Endothelial cell of hepatic sinusoid (primary cell): Measurements from ENCODE around the gene IL20RB.
"Not testable (repeated sequence)": the region's sequence is repeated elsewhere in the genome, so short reads cannot be mapped to it uniquely, and the experiment has no call there.

Source experiments
- in situ Hi-C: cut with HindIII; loops from 2 replicates; pipeline ENCODE4 v1.10.0; 2017; ENCODE audit warnings: low sequenced_read_pairs

The IL20RB gene

DNA sequence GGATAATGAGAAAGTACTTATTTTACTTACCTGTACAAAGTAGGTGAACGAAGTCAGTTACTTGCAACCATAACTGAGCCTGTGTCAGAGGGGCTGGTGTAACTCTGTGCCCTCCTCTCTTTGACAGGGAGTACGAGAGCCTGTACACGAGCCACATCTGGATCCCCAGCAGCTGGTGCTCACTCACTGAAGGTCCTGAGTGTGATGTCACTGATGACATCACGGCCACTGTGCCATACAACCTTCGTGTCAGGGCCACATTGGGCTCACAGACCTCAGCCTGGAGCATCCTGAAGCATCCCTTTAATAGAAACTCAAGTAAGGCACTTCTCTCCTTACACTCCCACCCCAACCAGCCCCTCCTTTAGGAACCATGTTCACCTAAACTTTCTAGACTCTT, 24.2 kb downstream of the IL20RB start:
- in situ Hi-C loops, result no loop called here

DNA sequence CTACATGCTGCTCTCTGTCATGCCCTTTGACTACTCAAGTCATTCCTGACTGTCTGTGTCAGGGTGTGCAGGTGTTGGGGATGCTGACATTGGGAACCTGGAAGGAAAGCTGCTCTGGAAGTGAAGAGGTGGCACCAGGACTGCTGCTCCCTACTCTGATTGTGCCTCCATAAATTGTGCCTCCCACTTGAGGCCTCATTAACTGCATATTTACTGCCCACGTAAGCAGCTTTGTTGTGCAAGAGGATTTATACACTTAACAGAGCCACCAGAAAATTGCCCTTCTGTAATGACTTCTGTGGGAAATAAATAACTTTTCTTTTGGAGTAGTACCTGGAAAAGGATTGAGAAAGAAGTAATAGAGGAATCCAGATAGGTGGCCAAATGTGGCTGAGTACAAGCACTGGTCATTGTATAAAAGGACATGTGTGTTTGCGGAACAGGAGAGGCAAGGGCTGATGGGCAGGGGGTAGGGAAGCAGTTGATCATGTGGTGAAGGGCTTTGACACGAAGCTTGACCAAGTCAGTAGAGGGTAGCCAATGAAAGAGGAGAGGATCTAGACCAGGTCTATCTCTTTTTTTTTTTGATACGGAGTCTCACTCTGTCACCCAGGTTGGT, 24.8 kb downstream of the IL20RB start:
- in situ Hi-C loops, result no loop called here

DNA sequence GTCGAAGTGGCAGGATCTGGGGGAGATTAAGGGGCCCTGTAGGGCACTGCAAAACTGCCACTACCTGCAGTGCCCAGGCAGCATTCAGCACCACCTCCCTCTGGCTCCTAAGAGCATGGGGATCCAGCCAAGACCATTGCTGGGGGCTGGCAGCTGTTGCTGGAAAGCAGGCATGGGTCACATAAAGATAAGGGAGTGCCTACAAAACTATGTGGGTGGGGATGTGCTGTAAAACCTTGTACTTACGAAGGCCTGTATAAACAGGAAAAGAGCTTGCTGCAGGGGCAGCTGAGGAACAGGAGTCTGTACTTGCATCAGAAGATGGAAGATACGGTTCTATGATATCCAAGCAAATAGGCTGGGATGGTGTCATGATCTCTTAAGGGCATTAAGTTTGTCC, 27.1 kb downstream of the IL20RB start:
- in situ Hi-C loops, result no loop called here

DNA sequence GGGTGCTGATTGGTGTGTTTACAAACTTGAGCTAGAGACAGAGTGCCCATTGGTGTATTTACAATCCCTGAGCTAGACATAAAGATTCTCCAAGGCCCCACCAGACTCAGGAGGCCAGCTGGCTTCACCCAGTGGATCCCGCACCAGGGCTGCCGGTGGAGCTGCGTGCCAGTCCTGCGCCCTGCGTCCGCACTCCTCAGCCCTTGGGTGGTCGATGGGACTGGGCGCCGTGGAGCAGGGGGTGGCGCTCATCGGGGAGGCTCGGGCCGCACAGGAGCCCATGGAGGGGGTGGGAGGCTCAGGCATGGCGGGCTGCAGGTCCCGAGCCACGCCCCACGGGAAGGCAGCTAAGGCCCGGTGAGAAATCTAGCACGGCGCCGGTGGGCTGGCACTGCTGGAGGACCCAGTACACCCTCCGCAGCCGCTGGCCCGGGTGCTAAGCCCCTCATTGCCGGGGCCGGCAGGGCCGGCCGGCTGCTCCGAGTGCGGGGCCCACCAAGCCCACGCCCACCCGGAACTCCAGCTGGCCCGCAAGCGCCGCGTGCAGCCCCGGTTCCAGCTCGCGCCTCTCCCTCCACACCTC, 29.7 kb downstream of the IL20RB start:
- in situ Hi-C loops, result not testable (repeated sequence)

DNA sequence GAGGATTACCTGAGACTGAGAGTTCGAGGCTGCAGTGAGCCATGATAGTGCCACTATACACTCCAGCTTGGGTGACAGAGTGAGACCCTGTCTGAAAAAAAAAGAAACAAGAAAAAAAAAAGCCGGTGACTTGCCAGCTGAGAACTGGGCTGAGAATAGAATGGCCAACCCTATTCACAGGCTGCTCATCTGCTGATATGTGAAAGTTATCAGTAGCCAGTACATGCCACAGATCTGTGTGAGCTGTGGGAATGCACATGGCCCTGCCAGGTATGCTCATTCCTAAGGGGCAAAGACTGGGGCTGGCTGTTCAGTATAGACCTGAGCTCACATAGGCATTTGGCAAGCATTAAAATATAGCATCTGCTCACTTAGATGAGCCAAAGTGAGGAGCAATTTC, 30.9 kb downstream of the IL20RB start:
- in situ Hi-C loops, result no loop called here

DNA sequence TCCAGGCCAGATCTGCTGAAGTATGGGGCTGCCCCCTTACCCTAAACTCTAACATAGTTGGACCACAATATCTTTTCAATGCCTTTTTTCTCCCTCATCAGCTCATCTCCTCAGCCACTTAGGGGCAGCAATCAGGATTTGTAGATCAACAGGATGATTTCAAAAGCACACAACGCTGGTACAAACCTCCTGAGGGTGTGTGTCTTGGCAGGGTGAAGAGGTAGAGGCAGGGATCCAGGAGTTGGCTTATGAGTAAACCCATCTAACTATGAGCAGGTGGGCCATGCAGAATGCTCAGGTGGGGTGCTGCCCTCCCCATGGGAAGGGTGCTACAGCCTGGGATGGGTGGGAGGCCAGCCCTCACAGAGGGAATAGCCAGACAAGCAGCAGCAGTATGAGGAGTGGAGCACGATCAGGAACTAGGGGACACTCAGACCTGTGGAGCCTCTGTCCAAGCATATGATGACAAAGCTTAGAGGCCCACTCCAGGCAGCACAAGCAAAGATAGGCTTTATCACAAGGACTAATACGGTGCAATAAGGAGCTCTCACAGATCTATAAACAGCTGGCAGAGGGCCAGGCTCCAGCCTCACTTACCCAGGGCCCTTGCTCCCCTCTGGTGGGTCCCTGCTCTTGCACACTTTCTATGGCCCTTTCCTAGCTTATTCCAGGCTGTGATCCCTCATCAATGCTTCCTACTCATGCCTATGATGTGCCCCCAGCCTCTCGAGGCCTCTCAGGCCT, 32.2 kb downstream of the IL20RB start:
- in situ Hi-C loops, result loop anchor here (5.0 to 10.0 kb wide), 2 partner anchors 33 to 235 kb away; partner anchors contain the start of genes IL20RB and STAG1

DNA sequence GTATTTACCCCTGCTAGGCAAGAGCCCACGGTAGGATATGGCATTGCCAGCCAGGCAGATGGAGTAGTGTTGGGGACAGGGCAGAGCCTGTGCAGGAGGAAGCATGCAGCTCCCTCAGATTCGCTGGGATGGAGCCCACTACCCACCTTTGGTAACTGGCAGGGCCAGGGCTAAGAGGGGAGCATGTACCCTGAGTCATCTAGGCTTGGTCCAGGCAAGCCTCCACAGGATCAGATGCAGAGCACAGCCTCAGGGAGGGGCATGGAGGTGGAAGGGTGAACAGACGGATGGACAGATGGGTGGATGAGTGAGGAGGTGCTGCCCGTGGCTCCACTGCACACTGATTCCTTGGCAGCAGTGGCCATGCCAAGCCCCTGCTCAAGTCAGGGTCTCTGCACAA, 33.0 kb downstream of the IL20RB start:
- in situ Hi-C loops, result loop anchor here (5.0 to 10.0 kb wide), 2 partner anchors 34 to 236 kb away; partner anchors contain the start of genes IL20RB and STAG1

DNA sequence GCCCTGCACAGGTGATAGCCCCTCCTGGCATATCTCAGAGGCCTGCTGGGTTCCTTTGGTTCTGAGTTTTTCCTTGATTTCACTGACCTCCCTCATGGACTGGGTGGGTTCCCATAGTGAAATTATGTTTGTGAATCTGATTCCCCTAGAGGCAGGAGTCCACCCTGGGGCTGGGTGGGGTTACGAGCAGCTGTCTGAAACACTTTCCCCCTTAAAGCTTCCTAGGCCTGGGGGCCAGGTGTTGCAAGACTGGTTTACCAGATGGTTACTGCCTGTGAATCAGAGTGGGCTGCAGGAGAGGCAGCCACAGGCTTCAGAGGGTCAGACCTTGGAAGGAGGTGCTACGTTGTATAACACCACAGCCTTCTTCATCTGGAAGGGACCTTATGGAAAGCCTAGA, 34.3 kb downstream of the IL20RB start:
- in situ Hi-C loops, result loop anchor here (5.0 to 10.0 kb wide), 2 partner anchors 35 to 237 kb away; partner anchors contain the start of genes IL20RB and STAG1

DNA sequence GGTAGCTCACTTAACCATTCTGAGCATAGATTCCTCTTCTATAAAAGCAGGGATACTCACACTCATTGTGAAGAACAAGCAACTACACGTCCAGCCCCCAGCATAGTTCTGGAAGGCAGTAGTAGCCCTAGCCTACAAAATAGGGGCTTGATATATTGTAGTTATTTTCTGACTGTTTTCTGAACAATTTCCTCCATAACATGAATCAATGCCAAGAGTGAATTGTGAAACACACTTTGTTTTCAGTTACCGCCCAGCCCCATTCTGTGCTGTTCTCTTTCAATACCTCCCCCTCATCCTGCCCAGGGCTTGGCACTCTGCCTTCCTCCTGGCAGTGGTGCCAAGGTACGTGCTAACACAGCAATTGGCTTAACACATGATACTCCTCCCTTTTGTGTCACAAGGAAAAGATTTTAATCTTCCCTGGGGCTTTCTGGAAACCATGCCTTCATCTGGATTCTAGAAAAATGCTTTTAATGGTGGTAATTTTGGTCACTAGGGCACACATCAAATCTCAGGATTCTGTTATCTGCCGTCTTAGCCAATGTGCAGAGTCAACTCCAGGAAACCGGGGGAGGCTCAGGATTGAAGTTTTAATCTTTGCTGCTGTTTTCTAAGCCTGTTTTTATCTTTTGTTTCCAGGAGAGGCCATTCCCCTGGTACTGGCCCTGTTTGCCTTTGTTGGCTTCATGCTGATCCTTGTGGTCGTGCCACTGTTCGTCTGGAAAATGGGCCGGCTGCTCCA, 37.2 kb downstream of the IL20RB start:
- in situ Hi-C loops, result loop anchor here (5.0 to 10.0 kb wide), 2 partner anchors 38 to 240 kb away; partner anchors contain the start of genes IL20RB and STAG1

DNA sequence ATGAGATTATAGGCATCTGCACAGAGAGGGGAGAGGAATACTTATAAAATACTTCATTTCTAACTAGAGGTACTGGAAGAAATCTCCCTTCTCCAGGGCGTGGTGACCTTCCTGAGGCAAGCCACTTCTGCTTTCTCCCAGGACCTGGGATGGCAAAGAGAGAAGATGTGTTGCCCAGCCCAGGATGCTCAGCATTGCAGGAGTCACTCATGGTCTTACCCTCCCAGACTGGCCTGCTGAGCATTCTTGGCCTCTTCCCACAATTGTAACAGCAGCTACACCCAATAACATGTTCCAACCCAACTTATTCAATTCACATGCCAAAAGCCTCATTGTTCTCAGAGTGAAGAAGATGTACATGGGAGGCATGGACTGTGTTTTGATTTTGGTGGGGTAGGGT, 37.9 kb downstream of the IL20RB start:
- in situ Hi-C loops, result loop anchor here (10.0 kb wide), 1 partner anchor 241 kb away; the partner anchor contains the start of gene STAG1

DNA sequence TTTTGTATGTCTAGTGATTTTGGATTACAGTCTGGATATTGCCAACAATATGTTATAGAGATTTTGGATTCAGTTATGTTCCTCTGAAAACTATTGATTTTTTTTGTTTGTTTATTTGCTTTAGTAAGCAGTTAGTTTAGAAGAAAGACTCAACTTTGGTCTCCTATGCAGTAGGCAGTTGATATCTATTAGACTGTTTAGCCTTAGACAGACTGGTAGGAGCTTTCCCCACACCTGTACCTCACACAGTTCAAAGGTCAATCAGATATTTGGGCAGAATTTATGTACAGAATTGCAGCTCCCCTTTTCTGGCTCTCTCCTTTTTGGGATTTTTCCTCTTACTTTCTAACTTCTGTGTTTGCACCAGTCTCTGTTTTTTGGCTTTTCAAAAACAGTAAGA, 42.3 kb downstream of the IL20RB start:
- in situ Hi-C loops, result no loop called here

DNA sequence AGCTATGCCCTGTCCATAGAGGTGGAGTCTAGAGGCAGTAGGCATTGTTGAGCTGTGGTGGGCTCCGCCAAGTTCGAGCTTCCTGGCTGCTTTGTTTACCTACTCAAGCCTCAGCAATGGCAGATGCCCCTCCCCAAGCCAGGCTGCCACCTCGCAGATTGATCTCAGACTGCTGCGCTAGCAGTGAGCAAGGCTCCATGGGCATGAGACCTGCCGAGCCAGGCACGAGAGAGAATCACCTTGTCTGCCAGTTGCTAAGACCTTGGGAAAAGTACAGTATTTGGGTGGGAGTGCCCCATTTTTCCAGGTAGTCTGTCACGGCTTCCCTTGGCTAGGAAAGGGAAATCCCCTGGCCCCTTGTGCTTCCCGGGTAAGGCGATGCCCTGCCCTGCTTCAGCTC, 49.6 kb downstream of the IL20RB start:
- in situ Hi-C loops, result not testable (repeated sequence)

DNA sequence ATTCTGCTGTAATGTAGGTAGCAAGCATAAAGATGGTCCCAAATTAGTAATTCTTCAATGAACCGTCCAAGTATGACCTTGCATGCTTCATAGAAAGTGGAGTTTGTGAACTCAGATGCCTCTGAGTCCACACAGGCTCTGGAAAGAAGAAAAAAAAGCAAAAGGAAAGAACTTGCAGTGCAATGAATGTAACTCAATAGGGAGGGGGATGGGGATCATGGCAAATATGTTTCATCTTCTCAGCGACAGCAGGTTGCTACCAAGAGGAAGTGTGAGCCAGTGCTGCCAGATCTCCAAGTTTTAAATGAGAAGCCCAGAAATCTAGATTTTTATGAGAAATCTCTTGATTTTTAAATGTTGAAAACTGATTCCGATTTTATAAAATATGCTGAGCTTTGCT, 50.3 kb downstream of the IL20RB start:
- in situ Hi-C loops, result no loop called here

DNA sequence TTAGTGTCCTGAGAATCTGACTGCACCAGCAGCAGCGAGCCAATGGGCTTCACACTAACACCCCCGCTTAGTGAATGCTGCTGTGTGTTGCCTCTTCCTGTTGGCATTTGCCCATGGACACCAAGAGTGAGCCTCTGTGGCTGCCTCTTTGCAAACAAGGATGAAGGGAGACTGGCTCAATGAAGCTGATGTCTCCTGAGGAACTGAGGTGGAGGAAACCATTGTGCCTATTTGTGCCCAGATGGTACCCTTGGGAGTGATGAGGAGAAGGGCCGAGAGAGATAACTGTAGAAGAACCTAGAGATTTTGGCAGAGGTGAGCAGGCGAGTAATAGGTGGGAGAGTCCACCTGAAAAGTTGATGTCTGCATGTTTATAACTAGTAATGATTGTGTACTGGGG, 51.2 kb downstream of the IL20RB start:
- in situ Hi-C loops, result no loop called here

DNA sequence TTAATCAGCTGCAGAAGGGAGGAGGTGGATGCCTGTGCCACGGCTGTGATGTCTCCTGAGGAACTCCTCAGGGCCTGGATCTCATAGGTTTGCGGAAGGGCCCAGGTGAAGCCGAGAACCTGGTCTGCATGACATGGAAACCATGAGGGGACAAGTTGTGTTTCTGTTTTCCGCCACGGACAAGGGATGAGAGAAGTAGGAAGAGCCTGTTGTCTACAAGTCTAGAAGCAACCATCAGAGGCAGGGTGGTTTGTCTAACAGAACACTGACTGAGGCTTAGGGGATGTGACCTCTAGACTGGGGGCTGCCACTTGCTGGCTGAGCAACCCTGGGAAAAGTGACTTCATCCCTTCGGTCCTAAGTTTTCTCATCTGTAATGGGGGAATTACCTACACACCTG, 52.4 kb downstream of the IL20RB start:
- in situ Hi-C loops, result loop anchor here (10.0 kb wide), 1 partner anchor 485 kb away; no protein-coding TSS in a partner anchor

DNA sequence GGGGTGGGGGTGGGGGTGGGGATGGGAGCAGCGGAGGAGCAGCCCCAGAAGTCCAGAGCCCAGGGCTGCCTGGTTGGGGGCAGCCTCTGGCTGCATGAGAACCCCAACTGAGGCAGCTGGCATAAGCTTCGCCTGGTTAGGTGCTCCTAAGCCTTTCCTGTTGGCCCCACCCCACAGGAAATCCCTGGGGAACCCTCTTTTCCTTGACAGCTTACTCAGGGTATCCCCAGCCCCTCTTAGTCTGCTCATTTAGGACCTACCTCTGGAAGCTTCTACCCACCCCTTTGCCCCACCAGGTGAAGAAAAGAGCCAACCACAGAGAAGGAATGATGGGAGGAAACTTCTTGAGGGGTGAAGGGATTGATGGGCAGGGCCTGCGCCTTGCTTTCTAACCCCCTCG, 53.4 kb downstream of the IL20RB start:
- in situ Hi-C loops, result loop anchor here (10.0 kb wide), 1 partner anchor 486 kb away; no protein-coding TSS in a partner anchor

DNA sequence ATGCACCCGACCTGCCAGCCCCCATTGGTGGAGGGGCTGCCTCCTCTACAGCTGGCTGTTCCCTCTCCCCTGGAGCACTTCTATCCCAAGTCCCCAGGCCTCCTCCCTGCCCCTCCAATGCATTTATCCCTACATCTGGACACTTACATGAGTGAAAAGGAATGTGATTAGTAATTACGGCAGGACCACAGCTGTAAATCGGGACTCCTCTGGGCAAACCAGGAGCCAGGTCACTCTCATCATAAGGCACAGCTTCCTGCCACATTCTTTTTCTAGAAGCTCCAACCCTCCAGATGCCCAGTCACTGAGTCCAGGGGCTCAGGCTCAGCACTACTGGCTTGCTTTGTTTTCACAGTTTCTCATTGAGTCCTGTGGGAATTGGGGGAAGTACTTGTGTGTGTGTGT, 54.3 kb downstream of the IL20RB start:
- in situ Hi-C loops, result loop anchor here (10.0 kb wide), 1 partner anchor 487 kb away; no protein-coding TSS in a partner anchor

DNA sequence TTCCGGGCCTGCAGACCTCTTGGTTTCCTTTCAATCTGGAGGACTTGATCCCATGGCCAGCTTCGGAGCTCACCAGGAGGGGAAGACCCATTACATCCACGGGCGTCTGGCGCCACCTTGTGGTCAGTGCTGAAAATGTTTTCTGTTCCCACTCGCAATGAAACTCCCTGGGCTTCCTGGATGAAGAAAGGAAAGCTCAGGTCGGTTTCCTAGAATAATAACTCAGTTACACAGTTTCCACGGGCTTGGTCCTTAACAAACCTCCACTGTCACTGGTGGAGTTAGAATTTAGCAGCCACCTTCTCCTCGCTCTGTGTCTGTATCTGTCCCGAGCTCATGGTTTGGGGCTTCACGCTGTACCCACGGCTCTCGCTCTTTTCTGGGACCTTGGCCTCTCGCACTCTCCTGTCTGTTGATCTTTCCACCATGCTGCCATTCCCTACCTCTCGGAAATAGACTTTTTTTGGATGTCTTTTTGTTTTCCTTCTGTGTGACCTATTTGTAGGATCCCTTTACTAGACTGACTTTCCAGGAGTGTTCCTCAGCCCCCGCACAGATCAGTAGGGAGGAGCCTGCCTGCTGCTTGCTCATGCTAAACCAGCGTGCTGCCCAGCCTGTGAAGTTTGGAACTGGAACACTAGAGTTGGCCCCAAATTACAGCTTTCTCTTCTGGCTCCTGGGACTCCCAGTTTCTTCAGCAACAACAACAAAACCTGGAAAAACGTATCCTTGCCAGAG, 56.3 kb downstream of the IL20RB start:
- in situ Hi-C loops, result loop anchor here (10.0 kb wide), 1 partner anchor 489 kb away; no protein-coding TSS in a partner anchor

DNA sequence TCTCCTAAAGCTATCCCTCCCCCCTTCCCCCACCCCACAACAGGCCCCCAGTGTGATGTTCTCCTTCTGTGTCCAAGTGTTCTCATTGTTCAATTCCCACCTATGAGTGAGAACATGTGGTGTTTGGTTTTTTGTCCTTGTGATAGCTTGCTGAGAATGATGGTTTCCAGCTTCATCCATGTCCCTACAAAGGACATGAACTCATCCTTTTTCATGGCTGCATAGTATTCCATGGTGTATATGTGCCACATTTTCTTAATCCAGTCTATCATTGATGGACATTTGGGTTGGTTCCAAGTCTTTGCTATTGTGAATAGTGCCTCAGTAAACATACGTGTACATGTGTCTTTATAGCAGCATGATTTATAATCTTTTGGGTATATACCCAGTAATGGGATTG, 59.5 kb downstream of the IL20RB start:
- in situ Hi-C loops, result loop anchor here (10.0 kb wide), 1 partner anchor 493 kb away; no protein-coding TSS in a partner anchor

DNA sequence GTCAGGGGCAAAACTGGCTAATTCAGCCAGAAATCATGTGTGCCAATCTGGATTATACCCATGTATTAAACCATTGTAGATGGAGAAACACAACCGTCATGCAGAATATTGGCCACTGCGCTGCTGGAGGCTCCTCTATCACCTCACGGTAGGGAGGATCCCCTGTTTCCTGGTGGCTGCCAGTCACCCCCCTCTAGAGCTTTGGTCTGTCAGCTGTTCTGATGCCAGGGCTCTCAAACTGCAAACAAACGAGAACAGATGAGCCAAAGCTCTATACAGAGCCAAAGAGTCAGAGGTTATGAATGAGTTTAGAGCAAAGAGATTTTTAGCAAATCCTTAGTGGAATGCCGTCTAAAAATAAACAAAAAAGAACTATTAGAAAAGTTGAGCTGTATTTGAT, 62.5 kb downstream of the IL20RB start:
- in situ Hi-C loops, result no loop called here
